ENCODE data around the gene GABRB1.

GABRB1 gene

DNA sequence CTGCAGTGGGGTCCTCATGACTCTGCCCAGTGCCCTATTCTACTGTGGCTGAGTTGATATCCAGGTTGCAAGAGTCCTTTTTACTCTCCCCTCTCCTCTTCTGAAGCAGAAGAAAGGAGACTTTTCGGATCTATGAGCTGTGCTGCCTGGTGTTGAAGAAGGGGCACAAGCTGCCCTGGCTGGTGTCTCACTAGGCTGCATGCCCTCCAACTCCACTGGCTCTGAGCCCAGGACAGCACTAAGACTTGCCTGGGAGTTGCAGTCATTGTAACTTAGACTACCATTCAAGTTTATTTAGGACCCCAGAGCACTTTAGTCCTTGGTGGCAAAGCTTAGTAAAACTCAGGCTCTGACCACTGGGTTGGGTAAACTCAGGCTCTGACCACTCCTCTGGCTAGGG, 89.4 kb downstream of the GABRB1 start:
- no peak for DNase-seq

DNA sequence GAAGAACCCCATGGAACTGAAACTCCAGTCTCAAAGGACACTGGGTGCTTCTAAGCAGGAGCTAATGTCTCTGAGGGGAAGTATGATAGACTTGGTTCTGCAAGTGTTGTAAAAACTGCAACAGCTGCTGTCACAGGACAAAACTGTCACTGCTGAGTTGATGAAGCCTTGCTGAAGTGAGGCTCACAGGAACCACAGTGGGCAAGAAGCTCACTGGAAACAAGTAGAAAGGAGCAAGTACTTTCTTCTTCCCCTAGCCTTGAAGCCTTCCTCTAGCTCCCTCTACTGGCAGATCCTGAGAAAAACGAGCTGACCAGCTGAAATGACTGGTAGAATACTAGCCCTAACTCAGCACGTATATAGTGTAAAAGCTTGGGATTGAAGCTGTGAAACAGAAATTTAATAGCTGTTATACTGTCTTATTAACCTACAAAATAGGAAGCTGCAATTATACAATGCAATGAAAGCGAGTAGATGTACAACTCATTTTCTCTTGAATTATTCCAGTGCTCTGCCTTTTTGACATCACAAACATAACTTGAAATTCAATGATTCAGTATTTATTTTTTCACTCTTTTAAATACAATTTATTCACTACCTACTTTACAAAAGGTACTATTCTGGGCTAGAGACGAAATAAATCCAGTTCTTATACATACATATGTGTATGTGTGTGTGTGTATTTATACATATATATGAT, 91.4 kb downstream of the GABRB1 start:
- peak; percentile 54 to 75 for DNase-seq

DNA sequence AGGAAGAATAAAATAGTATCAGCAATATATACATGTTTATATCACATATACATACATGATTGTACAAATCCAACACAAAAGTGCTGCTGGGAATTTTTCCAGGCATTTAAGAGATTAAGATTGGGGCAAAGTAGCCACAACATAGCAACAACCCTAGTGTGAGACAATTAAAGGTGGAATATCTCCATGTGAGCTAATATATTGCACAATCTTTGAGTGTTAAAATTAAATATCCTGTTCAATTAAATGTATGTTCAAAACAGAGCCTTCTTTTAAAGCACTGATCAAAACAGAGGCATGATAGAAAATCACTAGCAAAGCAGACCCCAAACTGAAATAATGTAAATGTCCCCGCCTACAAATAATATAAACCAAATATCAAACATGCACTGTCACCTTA, 97.6 kb downstream of the GABRB1 start:
- DNase-seq = no peak

DNA sequence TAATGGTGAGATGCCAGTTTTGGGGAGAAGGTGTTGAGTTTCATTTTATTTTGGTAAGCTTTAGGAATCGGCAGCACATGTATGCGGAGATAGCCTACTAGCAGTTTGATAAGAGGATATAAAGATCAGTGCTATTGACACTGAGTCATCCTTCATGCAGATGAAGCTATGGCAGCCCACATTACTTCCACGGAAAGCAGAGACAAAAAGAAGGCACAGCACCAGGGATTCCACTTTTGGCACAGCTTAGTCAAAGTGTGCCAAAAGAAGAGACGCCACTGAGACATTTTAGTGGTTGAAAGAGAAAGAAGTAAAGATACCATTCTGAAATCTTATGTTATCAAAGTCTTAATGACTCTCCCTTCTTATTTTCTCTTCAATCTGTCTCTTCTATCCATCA, 103.8 kb downstream of the GABRB1 start:
- no peak for DNase-seq

DNA sequence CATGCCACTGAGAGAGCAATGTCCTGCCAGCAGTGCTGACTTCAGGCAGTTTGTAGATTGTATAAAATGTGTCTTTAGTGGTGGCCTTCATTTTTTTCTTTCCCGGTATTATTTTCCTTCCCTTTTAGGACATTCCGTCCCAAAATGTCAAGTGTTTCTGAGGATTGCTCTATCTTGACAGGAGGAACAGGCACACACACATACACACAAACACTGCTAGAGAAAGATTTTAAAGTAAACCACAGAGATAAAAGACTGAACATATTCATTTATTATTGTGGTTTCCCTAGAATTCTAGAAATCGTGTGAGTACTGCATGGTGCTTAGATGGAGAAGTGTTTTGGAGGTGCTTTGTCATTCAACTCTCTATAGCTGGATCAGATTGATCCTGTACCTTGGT, 111.9 kb downstream of the GABRB1 start:
- no peak for DNase-seq

DNA sequence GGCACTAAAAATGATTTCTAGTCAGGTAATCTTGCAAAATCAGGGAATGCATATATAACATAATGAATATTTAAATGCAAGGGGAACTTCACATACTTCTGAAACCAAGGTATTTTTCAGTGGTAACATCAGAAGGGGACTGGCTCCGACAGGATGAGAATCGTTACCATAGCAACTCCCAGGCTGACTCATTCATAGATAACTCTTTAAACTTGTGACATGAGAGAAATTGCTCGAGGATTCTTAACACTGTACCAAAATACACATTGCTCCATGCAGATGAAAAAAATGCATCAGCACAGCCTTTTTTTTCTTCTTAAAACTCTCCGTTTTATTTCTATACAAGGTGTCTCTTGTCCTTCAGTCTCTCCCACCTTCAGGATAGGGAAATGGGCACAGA, 114.3 kb downstream of the GABRB1 start:
- peak in 1 of 2 experiments; percentile 4 for DNase-seq

DNA sequence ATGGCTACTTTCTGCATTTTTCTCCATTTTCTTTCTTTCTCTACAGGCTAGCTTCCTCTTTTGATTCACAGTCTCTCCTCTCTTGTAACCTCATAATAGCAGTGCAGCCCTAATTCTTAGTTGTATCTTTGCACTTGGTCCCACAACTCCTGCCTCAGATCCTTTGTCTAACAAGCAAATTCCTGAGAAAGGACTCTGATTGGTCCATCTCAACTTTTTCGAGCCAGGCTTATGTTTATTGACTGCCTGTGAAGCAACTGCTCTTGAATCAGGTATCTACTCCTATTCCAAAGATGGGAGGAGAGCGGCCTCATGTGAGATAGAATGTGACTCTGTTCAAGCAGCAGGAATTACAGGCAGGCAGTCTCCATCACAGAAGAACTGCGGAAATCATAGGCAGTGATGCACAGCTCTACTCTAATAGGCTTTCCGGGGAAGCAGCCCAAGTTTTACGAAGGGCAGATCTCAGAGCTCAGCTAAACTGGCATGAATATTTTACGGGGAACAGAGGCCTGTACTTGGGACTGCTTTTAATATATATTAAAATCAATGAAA, 123.5 kb downstream of the GABRB1 start:
- no peak for DNase-seq

DNA sequence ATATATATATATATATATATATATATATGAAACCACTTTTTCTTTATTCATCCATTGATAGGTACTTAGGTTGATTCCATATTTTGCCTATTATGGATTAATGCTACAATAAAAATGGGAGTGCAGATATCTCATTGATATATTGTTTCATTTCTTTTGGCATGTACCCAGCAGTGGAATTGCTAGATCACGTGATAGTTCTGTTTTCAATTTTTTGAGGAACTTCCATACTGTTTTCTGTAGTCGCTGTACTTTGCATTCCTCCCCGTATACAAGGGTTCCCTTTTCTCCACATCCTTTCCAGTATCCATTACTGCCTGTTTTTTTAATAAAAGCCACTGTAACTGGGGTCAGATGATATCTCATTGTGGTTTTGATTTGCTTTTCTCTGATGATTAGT, 124.6 kb downstream of the GABRB1 start:
- DNase-seq = no peak

DNA sequence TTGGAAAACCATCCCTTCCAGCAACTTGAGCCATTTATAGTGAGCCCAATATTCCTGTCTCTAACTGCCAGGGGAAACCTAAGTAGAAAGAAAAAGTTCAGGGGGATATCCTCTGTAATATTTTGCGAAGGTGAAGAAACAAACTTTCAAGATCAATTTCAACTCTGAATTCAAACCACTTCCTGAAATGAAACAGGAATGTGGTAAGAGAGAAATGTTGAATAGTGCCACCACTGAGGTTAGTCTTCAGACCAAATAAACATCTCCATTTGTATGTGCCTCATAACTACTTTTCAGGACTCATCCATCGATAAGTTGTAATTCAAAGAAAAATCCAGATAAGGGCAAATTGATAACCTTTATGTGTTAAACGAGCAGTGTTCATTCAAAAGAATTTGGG, 128.7 kb downstream of the GABRB1 start:
- DNase-seq = no peak

DNA sequence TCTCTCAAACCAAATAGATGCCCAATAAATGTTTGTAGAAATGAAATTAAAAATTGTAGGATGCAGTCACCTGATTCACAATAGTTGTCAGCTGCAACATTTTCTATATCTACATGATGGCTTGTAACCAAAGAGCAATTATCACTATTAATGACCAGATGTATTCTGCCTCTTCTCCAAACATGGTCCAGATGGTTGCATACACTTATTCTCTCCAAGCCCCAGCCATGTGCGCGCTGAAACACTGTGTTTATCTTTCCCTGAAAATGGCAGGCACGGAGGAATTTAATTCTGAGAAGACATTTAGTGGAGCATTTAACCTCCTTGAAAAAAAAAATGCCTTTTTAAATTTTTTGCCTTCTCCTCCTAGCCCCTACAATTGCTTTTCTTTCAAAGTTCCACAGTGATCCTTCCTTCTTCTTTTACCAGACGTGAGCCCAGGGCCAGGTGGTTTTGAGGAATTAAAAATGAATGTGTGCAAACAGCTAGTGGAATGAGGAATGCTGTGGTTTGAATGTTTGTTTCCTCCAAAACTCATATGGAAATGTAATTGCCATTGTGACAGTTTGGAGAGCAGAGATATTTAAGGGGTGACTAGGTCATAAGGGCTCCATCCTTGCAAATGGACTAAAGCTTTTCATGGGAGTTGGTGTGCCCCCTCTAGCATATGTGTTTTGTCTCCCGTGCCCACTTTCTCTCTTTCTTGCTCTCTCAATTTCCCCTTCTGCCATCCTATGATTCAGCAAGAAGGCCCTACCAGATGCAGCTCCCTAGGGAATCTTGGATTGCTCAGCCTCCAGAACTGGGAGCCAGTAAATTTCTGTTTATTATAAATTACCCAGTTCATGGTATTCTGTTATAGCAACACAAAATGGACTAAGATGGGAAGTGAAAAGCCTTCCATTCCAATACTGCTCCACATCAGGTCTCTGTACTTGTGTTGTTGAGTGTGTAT, 136.0 kb downstream of the GABRB1 start:
- DNase-seq = no peak

DNA sequence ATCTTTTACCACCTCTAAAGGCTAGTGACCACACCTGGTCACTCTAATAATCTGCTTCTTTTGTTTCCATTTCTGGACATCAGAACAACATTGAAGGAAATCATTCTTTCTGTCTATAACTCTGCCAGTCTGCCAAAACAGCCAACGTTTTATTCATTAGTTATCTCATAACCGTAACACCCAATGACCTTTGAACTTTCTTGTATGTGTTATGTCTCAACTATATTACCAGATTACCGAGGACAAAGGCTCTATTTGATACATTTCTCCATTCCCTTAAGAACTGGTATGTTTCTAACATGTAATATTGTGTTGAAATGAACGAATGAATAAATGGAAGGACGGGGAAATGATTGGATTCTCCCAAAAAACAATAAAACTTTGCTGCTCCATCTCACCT, 152.7 kb downstream of the GABRB1 start:
- DNase-seq = no peak

DNA sequence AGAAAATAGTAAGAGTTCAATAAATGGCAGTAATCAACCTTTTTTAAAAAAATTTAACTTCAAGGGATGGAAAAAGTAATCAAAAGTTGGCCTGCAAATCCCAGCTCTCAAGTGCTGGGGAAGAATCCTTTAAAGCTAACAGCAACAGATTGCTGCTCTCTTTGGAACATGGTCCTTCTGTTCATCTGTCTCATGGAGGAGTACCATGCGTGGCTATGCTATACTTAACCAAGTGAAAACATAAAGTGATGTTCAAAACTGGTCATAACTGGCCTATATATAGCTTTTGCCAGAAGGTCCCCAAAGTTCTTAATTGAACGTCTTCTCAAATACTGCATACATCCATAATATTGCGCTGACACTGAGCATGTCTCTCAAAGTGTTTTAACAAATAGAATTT, 154.4 kb downstream of the GABRB1 start:
- DNase-seq = no peak

DNA sequence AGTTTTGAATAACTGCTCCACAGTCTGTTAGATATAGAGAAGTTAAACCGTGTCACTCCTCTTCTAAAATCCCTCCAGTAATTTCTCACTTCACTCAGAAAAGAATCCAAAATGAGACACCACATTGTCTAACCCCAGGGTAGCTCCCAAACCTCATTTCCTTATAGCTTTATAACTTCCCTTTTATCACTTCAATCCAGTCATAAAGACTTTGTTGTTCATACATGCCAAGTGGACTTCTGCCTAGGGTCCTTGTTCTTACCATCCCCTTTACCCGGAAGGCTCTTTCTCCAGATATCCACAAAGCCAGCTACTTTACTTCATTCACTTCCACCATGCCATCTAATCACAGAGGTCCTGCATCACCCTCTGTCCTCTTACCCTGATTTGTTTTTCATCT, 156.2 kb downstream of the GABRB1 start:
- no peak for DNase-seq

DNA sequence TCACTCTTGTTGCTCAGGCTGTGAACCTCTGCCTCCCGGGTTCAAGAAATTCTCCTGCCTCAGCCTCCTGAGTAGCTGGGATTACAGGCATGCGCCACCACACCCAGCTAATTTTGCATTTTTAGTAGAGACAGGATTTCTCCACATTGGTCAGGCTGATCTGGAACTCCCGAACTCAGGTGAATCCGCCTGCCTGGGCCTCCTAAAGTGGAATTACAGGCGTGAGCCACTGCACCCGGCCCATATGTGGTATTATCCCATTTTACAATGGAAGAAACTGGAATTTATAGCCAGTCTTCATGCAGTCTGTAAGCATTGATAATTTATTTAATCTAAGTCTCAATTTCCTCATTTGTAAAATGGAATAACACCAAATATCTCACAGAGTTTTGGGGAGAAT, 161.8 kb downstream of the GABRB1 start:
- DNase-seq = no peak

DNA sequence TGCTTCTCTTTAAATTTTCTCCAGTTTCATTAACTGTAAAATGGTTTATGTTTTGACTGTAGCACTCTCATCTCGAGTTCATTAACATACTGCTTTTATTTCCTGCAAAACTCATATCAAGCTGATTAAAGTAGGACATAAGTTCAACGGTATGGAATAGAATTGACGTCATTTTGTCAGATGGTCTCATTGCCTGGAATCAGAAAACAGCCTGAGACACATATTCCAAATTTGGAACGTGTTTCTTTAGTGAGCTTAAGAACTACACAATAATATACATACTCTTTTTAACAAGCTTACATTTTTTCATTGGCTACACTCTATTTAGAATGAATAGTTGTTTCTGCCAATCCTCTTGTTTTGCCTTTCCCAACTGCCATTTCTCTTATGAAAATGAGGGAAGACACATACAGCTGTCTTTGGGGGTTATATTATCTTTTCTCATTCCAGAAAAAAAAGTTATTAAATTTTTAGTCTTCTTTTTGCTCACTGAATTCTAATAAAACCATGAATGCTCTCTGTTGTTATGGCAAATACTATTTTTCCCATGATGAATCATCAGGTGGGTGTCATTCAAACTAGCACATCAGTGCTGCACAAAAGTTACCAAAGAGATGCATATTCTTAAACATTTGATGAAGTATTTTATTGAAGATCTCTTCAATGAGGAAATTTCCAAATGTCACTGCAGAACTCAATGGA, 162.8 kb downstream of the GABRB1 start:
- DNase-seq = no peak

DNA sequence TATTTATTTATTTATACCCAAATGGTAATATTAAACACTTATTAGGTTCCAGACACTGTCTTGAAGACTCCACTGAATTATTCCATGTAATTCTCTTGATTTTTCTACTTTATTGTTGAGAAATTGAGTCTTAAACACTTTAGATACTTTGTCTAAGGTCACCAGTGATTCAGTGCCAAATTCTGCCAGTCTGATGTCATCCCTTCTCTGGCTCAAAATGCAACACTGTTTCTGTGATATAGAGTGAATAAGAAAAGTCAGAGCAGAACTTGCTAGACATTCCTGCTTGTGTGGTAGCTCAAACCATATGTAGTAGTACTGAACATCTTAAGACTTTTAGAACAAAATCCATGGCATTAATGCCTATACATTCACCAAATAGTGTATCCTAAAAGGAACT, 164.3 kb downstream of the GABRB1 start:
- DNase-seq = no peak

DNA sequence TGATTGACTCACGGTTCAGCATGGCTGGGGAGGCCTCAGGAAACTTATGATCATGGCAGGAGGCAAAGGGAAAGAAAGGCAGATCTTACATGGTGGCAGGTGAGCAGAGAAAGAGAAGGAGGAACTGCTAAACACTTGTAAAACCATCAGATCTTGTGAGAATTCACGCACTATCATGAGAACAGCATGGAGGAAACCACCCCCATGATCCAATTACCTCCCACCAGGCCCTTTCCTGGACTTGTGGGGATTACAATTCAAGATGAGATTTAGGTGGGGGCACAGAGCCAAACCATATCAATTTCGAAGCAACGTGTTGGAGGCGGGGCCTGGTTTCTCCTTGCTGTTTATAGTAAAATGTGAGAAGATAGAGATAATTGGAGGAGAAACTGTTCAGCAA, 167.4 kb downstream of the GABRB1 start:
- DNase-seq = no peak

DNA sequence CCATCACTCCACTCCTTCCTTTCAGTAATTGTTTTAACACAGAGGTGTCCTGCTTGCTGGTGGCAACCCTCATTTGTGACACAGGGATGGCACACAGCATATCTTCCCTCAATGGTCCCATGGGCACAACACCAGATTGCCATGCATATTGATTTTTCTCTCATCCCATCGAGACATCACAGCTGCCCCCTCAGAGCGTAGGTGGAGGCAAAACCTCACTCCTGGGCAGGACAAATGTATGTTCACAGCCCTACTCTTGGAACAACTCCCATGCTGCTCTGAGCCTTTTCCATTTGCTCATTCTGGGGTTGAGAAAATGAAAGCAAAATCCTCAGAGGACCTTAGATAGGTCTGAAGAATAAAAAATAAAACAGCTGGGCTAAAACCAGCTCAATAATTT, 172.2 kb downstream of the GABRB1 start:
- DNase-seq = no peak

DNA sequence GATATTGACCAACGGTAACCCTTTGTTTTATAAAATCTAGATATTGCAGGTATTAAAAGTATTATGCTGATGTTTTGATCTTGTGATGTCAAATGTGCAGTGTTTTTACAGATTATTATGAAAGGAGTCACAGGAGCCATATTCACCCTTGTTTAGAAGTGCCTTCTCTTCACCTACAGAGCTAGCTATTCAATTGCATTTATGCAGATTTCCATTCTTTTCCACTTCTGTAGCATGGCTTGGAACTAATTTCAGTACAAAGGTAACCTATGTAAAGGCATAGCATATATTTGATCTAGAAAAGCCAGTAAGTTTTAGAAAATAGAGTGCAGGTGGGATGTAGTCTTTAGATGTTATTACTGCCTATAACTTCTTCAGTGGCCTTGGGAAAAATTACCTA, 176.2 kb downstream of the GABRB1 start:
- no peak for DNase-seq

DNA sequence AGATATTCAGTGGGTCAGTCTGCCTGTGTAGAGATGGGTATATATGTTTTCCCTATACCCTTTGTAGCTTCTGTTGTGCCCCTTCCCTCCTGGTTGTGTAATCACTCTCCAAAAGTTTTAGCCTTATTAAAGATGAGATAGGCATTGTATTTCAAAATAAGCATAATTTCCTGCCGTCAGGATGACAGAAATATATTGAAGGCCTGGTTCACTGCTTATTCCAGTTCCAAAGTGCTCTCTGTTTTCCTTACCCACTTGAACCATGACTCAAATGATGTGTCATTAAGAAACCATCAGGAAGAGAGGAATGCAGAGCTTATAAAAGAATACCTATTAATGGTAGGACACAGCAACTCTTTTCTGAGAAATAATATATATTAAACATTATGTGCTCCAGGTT, 178.5 kb downstream of the GABRB1 start:
- DNase-seq = peak; percentile 6 to 35

DNA sequence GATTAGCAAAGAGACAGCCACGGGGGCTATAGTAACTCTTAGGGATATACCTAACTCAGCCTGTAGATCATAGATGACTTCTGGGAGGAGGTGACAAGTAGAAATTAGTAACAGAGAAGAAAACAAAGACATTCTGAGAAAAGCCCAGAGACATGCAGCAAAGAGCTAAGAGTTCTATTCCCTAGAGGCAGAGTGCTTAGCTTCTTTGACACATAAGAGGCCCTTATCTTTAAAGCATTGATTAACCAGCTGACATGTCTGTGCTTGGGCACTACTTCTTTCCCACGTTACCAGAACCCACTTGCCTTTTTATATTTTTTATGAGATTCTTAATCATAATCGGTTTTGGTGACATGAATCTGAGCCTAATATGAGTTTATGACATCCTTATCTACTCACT, 179.5 kb downstream of the GABRB1 start:
- DNase-seq = no peak

DNA sequence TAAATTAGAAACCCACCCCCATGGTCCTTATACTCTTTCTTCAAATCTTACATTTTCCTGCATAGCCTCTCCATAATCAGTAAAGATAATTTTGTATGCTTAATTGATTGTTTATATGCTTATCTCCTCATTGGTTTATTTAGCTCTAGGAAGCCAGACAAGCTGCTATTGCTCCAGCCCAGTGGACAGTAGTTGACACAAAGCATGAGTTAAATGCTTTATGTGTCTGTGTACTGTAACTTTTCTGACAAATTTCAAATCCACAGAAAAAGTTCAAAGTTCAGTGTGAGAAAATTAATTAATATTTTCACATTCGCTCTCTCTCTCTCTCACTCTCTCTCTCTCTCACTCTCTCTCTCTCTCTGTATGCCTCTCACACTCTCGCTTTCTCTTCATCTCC, 181.7 kb downstream of the GABRB1 start:
- no peak for DNase-seq

DNA sequence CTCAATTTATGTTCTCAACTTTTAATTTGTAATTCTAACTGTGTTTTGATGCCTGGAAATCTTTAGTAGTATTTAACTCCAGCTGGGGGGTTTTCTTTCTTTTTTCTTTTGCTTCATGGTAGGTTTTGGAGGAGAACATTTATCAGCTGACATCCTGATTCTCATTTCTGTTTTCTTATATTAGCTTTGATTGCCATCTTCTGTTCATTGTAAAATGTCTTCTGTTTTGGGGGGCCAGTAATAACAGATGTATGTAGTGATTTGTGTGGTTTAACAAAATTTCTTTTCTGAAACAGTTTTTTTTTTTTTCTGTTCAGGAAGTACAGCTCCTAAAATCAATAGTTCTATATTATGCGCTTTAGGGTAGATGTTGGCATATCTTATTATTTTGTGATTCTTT, 182.2 kb downstream of the GABRB1 start:
- DNase-seq = no peak

All from SW 1271 (cell line).